Activated gamma-delta T cell (primary cell): ENCODE measurements around the gene PRRC2A.

Experiments
- DNase-seq: peaks from one replicate; lab custom pipeline; 2025; lab: John Stamatoyannopoulos, UW

The PRRC2A gene

DNA sequence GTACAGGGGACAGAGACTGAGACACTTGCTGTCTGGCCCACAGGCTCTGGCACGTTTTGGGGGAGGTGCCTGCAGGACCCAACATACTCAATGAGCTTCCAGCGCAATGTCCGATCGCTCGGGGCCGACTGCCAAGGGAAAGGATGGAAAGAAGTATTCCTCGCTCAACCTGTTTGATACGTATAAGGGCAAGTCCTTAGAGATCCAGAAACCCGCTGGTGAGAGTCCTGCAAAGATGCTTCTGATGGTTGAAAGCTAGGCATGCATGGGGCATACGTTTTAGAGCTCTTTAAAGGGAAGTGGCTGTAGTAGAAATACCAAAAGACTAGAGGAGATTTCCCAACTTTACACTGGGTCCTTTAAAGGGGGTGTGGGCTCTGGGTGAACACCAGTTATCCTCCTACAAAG is 2.2 kb downstream of the PRRC2A start:
- DNase-seq, result no peak

GRCh38 chr6:31624070-31624469 is 3.6 kb downstream of the PRRC2A start:
- no peak for DNase-seq

- no peak for DNase-seq
These were observed 6.4 kb downstream of the PRRC2A start for GRCh38 chr6:31626952-31627351.

GRCh38 chr6:31627690-31628287 is 7.3 kb downstream of the PRRC2A start:
- no peak for DNase-seq

DNA sequence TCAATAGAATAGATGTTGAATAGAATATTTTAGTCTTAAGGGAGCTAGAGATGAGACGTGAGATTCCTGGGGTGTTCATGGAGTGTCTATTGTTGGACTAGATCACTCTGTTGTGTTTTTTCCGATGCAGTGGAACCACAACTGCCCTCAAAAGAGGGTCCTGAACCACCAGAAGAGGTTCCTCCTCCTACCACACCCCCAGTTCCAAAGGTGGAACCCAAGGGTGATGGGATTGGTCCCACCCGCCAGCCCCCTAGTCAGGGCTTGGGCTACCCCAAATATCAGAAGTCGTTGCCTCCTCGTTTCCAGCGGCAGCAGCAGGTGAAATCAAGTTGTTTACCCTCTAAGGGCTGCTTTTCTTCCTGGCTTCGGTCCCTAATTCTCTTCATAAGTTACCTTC is 8.5 kb downstream of the PRRC2A start:
- DNase-seq, result no peak

DNA sequence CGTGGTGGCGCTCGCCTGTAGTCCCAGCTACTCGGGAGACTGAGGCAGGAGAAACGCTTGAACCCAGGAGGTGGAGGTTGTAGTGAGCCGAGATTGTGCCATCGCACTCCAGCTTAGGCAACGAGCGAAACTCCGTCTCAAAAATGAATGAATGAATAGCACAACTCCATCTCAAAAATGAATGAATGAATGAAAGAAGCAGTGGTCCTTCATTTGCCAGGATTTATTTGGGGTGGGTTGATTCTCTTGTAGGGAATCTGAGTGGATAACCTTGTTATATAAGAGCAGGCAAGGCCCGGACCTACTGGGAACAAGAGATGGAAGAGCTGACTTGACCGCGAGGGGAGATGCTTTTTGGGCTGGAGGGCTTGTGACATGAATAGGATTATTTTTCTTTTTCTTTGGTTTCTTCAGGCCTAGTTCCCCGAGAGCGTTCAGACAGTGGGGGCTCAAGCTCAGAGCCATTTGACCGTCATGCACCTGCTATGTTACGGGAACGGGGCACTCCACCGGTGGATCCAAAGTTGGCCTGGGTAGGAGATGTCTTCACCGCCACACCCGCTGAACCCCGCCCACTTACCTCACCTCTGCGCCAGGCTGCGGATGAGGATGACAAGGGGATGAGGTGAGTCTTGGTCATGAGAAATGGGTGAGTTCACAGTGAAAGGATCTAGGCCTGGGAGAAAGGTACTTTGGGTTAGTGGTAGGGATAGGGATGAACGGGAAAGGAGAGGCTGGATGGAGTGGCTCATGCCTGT is 9.8 kb downstream of the PRRC2A start:
- no peak for DNase-seq

DNA sequence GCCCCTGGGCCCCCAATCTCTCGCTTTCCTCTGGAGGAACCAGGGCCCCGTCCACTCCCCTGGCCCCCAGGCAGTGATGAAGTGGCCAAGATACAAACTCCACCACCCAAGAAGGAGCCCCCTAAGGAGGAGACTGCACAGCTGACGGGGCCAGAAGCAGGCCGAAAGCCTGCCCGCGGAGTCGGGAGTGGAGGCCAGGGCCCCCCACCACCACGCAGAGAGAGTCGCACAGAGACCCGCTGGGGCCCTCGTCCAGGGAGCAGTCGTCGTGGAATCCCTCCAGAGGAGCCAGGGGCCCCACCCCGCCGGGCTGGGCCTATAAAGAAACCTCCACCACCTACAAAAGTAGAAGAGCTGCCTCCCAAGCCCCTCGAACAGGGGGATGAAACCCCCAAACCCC is 10.7 kb downstream of the PRRC2A start:
- no peak for DNase-seq

GRCh38 chr6:31631681-31632278 is 11.3 kb downstream of the PRRC2A start:
- DNase-seq, result no peak

- DNase-seq, result no peak
These were observed 11.9 kb downstream of the PRRC2A start for GRCh38 chr6:31632279-31632946.

DNA sequence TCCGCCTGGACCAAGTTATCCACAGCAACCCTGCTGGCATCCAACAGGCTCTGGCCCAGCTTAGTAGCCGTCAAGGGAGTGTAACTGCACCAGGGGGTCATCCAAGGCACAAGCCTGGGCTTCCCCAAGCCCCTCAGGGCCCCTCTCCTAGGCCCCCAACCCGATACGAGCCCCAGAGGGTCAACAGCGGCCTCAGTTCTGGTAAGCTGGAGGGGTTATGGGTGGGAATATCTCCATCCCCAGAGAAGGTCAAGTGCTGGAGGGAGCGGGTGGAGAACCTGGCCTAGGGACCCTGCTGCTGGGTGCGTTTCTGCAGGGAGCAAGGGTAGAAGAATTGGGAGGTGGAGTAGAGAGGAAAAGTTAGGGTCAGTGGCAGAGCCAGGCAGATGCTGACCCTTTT is 12.9 kb downstream of the PRRC2A start:
- no peak for DNase-seq

DNA sequence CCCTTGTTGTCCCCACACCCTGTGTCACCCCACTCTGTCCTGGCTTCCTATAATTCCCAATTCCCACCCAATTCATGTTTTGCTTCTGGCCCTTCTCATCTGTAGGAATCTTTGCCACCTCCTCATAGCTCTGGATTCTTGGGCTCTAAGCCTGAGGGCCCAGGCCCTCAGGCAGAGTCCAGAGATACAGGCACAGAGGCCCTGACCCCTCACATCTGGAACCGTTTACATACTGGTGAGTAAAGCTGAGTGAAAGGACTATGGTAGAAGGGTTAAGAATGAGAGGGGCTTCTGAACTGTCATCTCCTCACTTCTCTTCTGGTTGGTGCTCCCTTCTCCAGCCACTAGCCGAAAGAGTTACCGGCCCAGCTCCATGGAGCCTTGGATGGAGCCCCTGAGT is 13.6 kb downstream of the PRRC2A start:
- no peak for DNase-seq

GRCh38 chr6:31634969-31635575 is 14.6 kb downstream of the PRRC2A start:
- DNase-seq, result no peak

GRCh38 chr6:31636698-31637596 is 16.4 kb downstream of the PRRC2A start:
- DNase-seq, result no peak

DNA sequence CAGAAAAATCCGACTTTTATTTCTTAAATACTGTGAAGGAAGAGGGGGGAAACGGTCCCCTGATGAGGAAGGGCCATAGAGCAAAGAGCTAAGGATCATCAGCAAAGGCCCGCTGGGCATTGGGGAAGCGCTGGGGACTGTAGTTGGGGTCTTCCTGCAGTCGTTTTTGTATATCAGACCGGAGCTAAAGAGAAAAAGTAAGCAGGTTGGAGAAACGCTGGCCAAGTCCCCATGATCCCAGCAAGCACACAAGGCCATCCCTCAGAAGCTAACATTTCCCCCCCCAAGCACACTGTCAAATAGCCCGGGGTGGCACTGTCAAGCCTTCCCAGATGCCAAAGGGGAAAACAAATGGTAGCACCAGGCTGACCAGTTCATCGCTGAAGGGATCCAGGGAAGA is 18.5 kb downstream of the PRRC2A start:
- no peak for DNase-seq

- DNase-seq, result no peak
These were observed 18.9 kb downstream of the PRRC2A start for GRCh38 chr6:31639449-31639861.

DNA sequence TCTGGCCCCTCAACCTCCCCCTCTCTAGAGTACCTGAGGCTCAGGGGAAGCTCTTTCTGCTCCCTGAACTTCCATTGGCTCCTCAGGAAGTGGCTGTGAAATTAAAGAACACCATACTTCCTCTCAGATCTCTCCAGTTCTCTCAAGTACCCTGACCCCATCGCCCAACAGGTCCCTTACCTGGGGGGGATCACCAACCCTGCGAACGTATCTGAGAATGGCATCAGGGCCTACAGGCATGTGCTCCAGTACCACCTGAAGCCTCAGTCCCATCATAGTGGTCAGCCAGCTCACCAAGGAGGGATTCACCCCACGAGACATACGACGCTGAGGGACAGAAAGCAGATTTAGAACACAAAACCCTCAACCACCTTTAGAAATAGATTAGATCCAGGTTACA is 20.1 kb downstream of the PRRC2A start:
- DNase-seq, result no peak

GRCh38 chr6:31641370-31641769 is 20.9 kb downstream of the PRRC2A start:
- no peak for DNase-seq

GRCh38 chr6:31642798-31643570 is 22.5 kb downstream of the PRRC2A start:
- no peak for DNase-seq

GRCh38 chr6:31643818-31644454 is 23.4 kb downstream of the PRRC2A start:
- DNase-seq, result no peak

DNA sequence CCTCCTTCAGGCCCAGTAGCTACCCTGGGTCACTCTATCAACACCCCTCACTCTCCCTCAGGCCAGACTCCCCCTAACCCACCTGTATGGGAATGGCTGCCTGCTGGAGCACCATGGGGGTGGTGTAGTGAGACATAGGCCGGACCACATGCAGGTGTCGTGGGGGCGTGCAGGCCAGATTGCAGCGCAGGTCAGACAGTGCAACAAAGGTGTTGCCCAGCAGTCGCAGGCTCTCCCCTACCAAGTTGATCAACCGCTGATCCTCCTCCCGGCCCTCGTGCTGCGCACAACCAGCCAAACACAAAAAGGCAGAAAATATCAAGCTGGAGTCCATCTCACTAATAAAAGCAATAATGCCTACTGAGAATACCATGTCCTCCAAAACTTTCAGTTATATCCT is 24.8 kb downstream of the PRRC2A start:
- no peak for DNase-seq
